NAMALWA (cell line): ENCODE results near the gene CST11.
A peak's percentile ranks its signal among the peaks of the same experiment; 100 is the strongest.

Experiments used
- DNase-seq: peaks from one replicate; pipeline ENCODE4 v3.0.0-alpha.2; 2015; ENCODE audit warnings: low spot score

CST11 gene

GRCh38 chr20:23453549-23454543 is 1.2 kb upstream of the CST11 start:
- no peak for DNase-seq

DNA sequence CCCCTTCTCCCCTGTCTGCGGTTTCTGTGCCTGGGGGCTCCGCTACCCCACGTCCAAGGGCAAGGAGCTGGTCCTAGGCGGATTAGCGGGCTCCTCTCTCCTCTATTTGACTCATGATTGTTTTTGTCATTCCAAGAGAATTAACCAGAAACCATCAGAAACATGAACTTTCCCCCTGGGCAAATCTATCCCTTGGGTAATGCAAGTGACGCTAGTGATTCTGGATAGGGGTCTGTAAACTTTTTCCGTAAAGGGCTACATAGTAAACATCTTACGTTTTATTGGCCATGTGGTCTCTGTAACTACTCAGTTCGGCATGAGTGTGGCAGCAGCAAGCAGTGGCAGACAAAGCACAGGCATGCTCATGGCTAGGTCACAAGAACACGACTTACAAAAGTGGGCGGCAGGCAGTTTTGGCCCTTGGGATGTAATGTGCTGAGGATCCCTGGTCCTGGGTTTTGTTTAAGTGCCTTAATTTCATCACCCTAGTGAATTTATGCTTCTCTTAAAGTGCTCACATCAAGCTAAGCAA is 654 bp downstream of the CST11 start:
- no peak for DNase-seq

- no peak for DNase-seq
Measured at GRCh38 chr20:23450877-23451276, 1.8 kb downstream of the CST11 start.

DNA sequence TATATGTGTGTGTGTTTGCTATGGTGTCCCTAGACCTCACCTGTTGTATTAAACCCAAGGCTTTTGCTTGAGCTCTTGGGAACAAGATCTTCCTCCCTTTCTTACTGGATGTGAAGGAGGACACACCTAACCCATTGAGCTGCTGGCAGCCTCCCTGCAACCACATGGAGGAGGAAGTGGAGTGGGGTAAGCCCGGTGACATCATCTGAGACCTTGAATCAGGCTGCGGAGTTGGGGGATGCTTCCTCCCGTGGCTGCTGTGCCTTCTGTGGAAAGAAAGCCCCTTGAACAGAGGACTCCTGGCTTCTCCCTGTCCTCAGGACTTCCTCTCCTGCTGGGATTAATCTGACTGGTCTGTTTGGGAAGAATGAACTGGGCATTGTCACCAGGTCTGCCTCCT is 3.3 kb downstream of the CST11 start:
- no peak for DNase-seq

- DNase-seq: no peak
Measured at GRCh38 chr20:23448167-23448566, 4.5 kb downstream of the CST11 start.

DNA sequence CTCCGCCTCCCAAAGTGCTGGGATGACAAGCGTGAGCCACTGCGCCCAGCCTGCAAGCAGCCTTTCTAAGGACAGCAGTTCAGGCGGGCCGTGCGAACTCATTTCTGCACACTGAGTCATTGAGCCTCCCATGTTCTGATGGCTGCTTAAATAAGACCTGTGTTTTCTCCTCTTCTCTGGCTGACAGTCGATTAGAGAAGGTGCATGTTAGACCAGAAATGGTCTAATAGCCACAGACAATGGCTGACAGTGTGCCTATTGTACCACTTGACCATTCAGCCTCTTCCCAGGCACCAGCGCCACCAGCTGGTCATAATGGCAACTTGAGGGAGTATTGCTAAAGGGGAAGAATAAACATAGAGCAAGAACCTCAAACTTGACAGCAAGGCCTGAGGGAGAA is 6.2 kb downstream of the CST11 start:
- DNase-seq: peak; percentile 51

DNA sequence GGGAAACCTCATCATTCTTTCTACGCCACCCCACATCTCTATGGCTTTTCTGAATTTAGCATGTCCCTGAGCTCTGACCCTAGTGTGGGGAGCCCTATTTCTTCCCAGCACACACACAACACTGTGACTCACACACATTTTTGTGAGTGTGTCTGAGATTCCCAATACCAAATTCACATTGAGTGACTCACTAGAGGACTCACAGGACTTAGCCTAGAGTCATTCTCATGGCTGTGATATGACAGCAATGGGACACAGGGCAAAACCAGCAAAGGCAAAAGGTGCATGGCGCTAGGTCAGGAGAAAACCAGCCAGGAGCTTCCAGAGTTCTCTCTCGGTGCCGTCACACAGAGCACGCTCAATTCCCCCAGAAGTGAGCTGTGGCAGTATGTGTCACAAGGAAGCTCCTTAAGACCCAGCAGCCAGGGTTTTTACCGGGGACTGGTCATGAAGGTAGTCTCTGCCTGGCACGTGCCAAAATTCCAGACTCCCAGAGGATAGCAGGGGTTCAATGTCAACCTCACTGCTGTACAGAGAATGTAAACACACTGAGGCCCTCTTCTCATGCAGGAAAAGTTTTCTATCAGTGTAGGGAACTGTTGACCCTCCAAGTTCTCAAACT is 7.0 kb downstream of the CST11 start:
- no peak for DNase-seq

GRCh38 chr20:23444859-23445258 is 7.8 kb downstream of the CST11 start:
- DNase-seq: no peak

GRCh38 chr20:23442436-23442835 is 10.2 kb downstream of the CST11 start:
- DNase-seq: no peak

DNA sequence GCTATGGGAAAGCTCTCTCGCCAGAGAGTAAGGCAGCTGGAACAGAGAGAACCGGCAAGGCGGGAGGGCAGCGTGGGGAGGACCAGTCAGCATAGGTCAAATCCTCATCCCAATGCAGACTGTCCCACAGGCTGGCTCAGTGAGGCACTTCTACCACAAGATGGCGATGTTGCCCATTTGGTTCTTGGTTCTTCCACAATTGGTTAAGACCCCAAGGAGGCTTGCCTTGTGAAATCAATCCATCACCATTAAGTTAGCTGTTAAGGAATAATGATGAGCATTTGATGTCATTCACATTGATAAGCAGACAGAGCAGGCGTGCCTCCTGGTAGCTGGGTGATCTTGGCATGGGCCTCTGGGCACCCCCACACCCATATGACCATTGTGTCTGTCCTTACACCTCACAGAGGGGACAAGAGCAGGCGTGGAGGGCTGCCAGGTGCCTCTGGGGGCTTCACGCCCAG is 10.8 kb downstream of the CST11 start:
- DNase-seq: peak; percentile 86

DNA sequence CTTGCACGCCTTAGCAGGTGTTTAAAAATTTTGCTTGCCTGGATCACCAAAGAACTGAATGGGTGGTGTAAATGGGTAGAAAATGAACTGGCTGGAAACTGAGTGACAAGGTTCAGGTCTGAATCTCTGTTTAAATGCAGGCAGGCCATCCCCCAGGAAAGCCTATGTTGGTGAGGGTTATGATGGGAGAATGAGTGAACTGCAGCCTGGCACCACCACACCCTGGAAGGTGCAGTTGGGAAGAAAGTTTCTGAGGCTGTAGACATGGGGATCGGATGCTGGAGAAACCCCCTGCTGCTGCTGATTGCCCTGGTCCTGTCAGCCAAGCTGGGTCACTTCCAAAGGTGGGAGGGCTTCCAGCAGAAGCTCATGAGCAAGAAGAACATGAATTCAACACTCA is 12.7 kb downstream of the CST11 start:
- DNase-seq: no peak

- no peak for DNase-seq
Measured at GRCh38 chr20:23438661-23439060, 14.0 kb downstream of the CST11 start.

DNA sequence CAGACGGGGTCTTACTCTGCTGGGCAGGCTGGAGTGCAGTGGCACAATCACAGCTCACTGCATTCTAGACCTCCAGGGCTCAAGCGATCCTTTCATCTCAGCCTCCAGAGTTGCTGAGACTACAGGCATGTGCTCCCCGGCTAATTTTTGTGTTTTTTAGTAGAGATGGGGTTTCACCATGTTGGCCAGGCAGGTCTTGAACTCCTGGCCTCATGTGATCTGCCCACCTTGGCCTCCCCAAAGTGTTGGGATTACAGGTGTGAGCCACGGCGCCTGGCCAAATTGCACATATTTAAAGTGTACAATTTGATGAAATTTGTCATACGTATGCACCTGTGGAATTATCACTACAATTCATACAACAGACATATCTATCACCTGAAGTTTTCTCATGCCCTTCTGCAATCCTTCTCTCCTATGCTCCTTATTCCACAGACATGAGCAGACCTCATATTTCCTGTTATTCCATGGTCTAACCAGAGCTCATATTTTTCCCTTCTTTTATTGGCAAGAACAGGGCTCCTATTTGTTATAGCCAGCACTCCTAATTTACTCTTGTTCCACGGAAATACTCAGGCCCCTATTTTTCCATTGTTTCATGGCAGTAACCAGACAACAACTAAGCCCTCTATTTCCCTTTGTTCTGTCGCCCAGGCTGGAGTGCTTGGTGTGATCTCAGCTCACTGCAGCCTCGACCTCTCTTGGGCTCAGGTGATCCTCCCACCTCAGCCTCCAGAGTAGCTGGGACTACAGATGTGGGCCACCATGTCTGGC is 15.4 kb downstream of the CST11 start:
- no peak for DNase-seq

DNA sequence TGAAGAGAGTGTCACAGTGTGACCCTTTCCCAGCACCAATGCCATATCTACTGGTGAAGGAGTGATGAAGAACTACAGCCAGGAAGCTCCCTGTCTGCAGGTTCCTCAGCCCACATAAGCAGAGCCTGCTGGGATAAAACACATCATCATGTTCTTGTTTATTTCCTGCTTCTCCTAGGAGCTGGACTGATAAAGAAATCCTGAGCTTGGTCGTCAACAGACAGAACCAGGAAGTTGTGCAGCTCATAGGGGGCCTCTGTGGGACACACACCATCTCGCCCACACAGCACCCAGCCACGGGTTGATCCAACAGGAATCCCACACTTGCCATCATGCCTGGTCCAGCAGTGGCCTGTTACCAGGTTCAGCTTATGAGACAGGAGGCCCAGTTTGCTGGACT is 16.0 kb downstream of the CST11 start:
- DNase-seq: no peak

- DNase-seq: no peak
Measured at GRCh38 chr20:23435626-23436539, 16.8 kb downstream of the CST11 start.

DNA sequence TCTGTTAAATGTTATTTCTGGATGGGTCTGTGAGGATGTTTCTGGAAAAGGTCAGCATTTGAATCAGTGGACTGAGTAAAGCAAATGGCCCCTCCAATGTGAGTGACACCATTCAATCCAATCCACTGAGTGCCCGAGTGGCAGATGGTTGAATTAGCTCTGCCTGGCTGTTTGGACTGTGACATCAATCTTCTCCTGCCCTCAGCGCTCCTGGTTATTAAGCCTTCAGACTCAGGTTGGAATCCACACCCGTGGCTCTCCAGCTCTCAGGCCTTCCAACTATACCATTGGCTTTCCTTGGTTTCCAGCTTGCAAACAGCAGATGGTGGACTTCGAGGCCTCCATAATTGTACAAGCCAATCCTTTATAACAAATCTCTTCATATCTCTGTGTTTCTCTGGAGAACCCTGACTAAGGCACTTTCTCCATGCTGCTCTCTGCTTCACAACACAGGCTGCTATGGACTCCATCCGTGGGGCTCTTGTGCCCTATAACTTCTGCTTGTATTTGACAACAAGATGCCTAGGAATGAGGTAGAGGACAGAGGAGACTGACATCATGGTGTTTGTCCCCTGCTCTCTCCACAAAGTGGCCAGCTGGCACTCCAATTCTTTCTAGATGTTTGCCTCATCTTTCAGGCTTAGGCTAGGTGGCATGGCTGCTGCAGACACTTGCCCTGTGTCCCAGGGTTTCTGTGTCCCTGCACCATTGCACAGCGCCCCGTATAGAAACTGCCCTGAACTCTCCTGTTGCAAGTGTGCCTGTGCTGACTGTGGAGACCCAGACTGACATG is 18.0 kb downstream of the CST11 start:
- no peak for DNase-seq

DNA sequence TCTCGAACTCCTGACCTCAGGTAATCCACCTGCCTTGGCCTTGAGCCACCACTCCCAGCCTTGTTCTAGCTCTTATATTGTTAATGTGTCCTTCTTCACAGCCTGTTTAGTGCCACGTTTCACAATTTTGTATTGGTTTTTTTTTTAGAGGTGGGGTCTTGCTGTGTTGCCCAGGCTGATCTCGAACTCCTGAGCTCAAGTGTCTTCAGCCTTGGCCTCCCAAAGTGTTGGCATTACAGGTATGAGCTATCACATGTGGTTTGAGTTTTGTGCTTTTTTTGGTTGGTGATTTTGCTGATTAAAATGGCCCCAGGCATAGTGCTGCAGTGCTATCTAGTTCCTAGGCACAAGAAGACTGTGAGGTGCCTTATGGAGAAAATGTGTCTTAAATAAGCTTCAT is 19.0 kb downstream of the CST11 start:
- DNase-seq: no peak

DNA sequence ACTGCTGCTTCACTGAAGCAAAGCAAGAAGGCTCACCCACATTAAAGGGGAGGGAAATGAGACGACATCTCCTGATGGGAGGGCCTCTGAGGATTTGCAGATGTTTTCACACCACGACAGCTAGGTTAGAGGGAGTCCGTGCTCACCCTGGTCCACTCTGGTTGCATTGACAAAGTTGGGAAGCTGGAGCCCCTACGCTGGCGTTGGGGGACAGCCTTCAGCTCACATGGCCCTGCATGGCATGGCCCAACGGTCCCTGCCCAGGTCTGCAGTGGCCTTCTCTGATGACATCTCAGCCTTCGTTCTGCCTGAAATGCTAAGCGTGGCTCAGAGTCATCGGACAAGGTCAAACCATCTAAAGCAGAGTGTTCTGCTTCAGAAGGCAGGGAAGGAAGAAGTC is 27.5 kb downstream of the CST11 start:
- no peak for DNase-seq

- DNase-seq: peak; percentile 95
Measured at GRCh38 chr20:23420943-23421931, 31.4 kb downstream of the CST11 start, which contains the start of gene NAPB. NAPB (minus strand) TSS chr20:23421488; CDS start chr20:23421402, 86 bp downstream.
